HG02938 (cell line): ENCODE results near the gene PRADC1.

Experiments
- ATAC-seq: cut with Tn5 transposase; IDR thresholded peaks from one replicate; pipeline ENCODE4 v1.9.1; 2021; ENCODE audit warnings: mild to moderate bottlenecking, moderate library complexity; ENCODE audit not compliant: unreplicated experiment

Gene PRADC1

GRCh38 chr2:73259276-73259675 is 26.2 kb upstream of the PRADC1 start:
- ATAC-seq: no peak

DNA sequence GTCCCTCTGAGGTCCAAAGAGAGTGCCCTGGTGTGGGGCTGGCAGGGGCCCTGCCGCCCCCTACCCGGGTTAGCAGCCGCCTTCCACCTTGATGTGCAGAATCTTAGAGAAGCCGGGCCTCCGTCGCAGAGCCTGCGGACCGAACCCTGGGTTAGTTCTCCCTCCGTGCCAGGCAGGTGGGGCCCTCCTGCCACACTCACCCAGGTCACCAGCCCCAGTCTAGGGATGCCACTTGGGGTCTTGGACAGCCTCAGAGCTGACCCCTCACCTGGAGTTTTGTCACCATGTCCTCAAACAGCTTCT is 25.8 kb upstream of the PRADC1 start:
- ATAC-seq: no peak

DNA sequence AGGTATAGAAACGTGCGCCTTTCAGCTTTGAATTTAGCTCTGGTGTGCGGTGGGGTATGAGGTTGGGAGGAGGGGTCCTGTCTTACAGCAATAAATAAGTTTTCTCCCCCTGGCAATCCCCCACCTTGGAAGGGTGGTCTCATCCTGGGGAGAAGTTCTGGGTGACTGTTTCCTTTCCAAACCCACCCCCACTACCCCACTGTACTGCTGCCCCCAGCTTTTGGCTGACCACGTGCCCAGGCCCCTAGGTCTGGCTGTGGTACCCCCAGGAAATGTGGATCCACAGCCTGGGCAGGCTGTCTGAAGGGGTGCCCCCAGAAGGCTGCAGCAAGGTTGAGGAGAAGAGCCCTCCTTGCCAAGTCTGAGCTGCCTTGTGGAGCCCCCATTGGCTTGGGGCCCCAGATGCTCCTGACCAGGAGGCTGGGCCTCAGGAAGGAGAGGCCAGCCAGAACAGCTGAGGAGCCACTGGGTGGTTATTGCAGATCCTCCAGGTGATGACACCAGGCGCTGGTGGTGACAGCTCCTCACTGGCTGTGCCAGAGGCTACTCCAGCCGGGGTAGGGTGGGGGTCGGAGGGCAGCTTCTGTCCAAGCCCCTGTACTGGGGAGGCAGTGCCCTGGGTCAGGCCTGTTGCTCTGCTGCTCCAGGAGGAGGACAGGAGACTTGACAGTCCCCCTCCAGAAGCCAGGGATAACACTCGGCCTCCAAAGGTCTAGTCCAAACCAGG is 25.3 kb upstream of the PRADC1 start:
- no peak for ATAC-seq

GRCh38 chr2:73257425-73258125 is 24.5 kb upstream of the PRADC1 start:
- no peak for ATAC-seq

DNA sequence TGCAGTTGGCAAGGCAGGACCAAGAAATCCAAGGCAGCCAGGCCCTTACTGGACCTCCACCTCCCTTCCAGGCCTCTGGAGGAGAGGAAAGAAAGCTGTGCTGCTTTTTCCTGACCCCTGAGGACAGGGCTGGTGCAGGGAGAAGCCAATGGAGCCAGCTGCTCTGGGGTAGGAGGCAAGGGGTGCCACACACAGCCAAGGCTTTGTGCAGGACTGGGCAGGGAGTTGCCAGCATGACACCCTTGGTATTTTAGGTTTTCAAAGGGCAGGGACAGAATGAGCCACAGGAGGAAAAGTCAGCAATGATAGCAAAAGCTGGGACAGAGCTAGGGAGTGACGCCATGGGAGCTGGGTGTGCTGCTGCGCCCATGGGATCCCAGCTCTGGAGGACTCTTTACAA is 24.0 kb upstream of the PRADC1 start:
- ATAC-seq: no peak

DNA sequence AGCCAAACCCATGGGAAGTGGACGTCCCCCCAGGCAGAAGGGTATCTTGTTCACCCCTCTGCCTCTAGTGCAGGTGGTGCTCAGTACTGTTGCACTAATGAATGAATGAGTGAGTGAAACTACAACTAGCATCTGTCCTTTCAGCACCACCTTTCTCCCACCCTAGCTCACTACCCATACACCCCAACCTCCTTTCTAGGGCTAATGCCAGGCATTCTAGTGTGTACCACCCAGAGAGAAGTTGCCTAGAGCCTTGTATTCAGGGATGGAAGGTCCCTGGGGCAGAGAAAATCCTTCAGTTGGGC is 23.5 kb upstream of the PRADC1 start:
- ATAC-seq: no peak

GRCh38 chr2:73255907-73256617 is 23.0 kb upstream of the PRADC1 start:
- ATAC-seq: no peak

- ATAC-seq: no peak
Measured at GRCh38 chr2:73255007-73255644, 22.1 kb upstream of the PRADC1 start.

DNA sequence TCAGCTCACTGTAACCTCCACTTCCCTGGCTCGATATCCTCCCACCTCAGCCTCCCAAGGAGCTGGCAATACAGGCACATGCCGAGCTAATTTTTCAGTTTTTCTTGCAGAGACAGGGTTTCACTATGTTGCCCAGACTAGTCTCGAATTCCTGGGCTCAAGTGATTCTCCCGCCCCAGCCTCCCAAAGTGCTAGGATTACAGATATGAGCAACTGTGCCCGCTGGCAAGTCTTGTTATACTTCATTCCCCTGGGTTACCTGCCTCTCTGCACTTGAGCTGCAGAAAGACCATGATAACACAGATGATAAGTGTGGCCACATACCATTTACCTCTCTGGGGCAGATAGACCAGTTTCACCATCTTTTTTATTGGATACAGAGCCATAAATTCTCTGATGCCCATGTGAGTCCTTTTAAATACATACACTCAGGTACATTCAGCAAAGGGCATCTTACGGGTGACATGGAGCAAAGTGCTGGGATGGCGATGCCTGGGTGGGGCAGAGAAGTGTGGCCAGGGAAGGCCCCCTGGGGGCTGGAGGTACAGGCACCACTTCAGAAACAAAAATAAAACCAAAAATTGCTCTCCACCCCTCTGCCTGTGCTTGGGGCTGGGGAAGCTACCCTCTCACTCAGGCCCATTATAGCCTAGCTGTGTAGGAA is 21.4 kb upstream of the PRADC1 start:
- no peak for ATAC-seq

GRCh38 chr2:73253901-73254300 is 20.9 kb upstream of the PRADC1 start:
- ATAC-seq: no peak

GRCh38 chr2:73253400-73253799 is 20.4 kb upstream of the PRADC1 start:
- ATAC-seq: no peak

GRCh38 chr2:73252238-73253027 is 19.4 kb upstream of the PRADC1 start:
- ATAC-seq: no peak

DNA sequence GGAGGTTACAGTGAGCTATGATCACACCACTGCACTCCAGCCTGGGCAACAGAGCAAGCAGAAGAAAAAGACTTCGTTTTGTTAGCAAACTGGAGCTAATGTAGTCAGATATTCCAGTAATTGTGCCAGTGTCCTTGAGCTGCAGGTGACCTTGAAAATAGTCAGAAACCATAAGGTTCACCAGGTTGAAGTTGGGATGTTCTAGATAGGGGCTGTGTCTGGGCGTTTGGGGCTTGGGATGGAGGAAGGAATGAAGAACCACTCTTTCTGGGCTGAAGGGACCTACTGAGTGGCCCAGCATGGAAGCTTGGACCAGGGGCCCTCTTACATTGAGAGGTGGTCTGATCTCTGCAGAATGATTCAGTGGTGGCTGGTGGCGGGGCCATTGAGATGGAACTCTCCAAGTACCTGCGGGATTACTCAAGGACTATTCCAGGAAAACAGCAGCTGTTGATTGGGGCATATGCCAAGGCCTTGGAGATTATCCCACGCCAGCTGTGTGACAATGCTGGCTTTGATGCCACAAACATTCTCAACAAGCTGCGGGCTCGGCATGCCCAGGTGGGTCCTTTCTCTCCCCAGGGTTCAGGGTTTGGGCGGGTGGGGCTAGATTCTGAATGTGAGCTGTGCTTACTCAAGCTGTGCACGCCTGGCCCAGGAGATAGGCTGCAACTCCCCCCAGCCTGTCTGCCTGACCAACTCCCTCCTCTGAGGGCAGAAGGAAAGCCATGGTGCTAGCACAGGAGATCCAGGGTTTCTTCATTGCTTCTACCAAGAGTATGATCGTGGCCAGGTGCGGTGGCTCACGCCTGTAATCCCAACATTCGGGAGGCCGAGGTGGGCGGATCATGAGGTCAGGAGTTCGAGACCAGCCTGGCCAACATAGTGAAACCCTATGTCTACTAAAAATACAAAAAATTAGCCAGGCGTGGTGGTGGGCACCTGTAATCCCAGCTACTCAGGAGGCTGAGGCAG is 18.1 kb upstream of the PRADC1 start:
- ATAC-seq: no peak

DNA sequence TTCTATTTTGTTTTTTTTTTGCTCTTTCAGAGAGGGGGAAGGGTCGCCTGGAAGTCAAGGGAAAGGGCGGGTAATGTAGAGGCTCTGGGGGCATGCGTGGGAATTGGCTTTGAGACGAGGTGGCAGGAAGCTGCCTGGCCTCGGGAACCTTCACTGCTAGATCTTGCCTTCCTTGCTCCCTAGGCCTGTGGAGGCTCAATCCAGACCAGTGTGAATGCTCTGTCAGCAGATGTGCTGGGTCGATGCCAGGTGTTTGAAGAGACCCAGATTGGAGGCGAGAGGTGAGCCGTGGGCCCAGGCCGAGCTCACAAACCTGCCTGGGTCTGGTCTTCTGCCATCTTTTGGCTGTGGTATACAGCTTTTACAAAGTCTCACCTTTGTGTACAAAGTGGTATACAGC is 16.6 kb upstream of the PRADC1 start:
- no peak for ATAC-seq

DNA sequence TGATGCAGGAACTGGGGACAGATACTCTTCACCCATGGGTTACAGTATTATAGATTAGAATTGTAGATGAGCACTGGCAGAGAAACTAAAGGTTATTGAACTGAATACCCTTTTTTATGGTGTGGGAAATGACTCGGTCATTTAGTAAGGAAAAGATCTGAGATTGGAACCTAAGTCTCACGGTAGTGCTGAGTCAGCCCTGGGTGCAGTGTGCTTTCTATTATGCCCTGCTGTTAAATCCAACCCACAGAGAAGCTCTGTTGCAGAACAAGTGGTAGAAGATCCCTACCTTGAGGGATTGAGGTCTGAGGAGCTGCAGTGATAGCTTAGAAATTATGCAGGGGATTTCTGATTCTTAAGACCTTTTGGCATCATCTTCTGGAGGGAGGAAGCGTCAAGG is 13.8 kb upstream of the PRADC1 start:
- ATAC-seq: no peak

DNA sequence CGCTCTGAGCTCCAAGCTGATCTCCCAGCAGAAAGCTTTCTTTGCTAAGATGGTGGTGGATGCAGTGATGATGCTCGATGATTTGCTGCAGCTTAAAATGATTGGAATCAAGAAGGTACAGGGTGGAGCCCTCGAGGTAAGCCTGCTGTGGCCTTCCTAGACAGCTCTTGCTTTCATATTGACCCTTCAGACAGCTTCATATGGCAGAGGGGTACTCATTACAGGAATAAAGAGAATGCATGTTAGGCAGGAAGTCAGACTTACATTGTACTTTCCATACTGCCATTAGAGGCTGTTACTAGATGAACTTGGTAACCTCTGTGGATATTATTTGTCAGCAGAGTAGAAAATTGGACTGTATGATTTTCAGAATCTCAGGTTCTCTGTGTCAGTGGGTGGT is 11.5 kb upstream of the PRADC1 start:
- ATAC-seq: no peak

- no peak for ATAC-seq
Measured at GRCh38 chr2:73243884-73244570, 11.0 kb upstream of the PRADC1 start.

GRCh38 chr2:73239776-73240175 is 6.7 kb upstream of the PRADC1 start:
- no peak for ATAC-seq

- no peak for ATAC-seq
Measured at GRCh38 chr2:73238976-73239375, 5.9 kb upstream of the PRADC1 start.
